Stimulated activated CD4-positive, alpha-beta T cell treated with anti-CD3 and anti-CD28 coated beads, Interleukin-15, amount 100 ng/mL, for 48 hours (primary cell): ENCODE data around the gene MAFG.
"Not testable (repeated sequence)": the region's sequence is repeated elsewhere in the genome, so short reads cannot be mapped to it uniquely, and the experiment has no call there.

Experiments
- DNase-seq, 2 donors: peaks; one replicate each; pipeline ENCODE4 v3.0.0-alpha.2; 2020; ENCODE audit warnings: low read depth in 2 of 2

MAFG gene

GRCh38 chr17:81923302-81924260 lies 4.0 kb downstream of the MAFG start:
- DNase-seq = no peak

GRCh38 chr17:81922566-81923301 lies 4.8 kb downstream of the MAFG start:
- DNase-seq = no peak

- DNase-seq = no peak
These were observed 5.5 kb downstream of the MAFG start for GRCh38 chr17:81921996-81922565.

GRCh38 chr17:81921537-81921862 lies 6.0 kb downstream of the MAFG start:
- no peak for DNase-seq

- no peak for DNase-seq
These were observed 6.7 kb downstream of the MAFG start for GRCh38 chr17:81920612-81921536.

- DNase-seq = no peak
These were observed 8.5 kb downstream of the MAFG start for GRCh38 chr17:81918832-81919545.

- not testable (repeated sequence) for DNase-seq
These were observed 9.2 kb downstream of the MAFG start for GRCh38 chr17:81918333-81918669.

- peak; percentile 71 to 72 for DNase-seq
These were observed 9.8 kb downstream of the MAFG start, which contains the start of gene SIRT7 for GRCh38 chr17:81917565-81918332. Gene SIRT7 (minus strand): TSS chr17:81918176. CDS start chr17:81918131, 45 bp downstream.

- no peak for DNase-seq
These were observed 11.1 kb downstream of the MAFG start for GRCh38 chr17:81916234-81917001.

GRCh38 chr17:81915331-81915730 lies 12.2 kb downstream of the MAFG start:
- DNase-seq = no peak

- DNase-seq = no peak
These were observed 13.3 kb downstream of the MAFG start for GRCh38 chr17:81914103-81914850.

- no peak for DNase-seq
These were observed 14.0 kb downstream of the MAFG start for GRCh38 chr17:81913394-81914102.

GRCh38 chr17:81912441-81913309 lies 14.9 kb downstream of the MAFG start:
- no peak for DNase-seq

GRCh38 chr17:81911969-81912368 lies 15.6 kb downstream of the MAFG start:
- DNase-seq = no peak

- peak; percentile 90 to 93 for DNase-seq
These were observed 16.1 kb downstream of the MAFG start, which contains the start of gene PCYT2 for GRCh38 chr17:81911277-81911961. Gene PCYT2 (minus strand): TSS chr17:81911399. CDS start chr17:81911355, 44 bp downstream.

- no peak for DNase-seq
These were observed 16.7 kb downstream of the MAFG start for GRCh38 chr17:81910840-81911276.
